ENCODE results near the gene HOXA9.
A peak's percentile ranks its signal among the peaks of the same experiment; 100 is the strongest.

The HOXA9 gene

GRCh38 chr7:27200761-27201579, 35.6 kb upstream of the HOXA9 start:
- no peak for DNase-seq

- no peak for DNase-seq
Measured at GRCh38 chr7:27199849-27200760, 34.8 kb upstream of the HOXA9 start, which contains the start of gene HOXA13. Gene HOXA13, minus strand, starts transcription at chr7:27200091. Its CDS starts 14 bp downstream, at chr7:27200077.

DNA sequence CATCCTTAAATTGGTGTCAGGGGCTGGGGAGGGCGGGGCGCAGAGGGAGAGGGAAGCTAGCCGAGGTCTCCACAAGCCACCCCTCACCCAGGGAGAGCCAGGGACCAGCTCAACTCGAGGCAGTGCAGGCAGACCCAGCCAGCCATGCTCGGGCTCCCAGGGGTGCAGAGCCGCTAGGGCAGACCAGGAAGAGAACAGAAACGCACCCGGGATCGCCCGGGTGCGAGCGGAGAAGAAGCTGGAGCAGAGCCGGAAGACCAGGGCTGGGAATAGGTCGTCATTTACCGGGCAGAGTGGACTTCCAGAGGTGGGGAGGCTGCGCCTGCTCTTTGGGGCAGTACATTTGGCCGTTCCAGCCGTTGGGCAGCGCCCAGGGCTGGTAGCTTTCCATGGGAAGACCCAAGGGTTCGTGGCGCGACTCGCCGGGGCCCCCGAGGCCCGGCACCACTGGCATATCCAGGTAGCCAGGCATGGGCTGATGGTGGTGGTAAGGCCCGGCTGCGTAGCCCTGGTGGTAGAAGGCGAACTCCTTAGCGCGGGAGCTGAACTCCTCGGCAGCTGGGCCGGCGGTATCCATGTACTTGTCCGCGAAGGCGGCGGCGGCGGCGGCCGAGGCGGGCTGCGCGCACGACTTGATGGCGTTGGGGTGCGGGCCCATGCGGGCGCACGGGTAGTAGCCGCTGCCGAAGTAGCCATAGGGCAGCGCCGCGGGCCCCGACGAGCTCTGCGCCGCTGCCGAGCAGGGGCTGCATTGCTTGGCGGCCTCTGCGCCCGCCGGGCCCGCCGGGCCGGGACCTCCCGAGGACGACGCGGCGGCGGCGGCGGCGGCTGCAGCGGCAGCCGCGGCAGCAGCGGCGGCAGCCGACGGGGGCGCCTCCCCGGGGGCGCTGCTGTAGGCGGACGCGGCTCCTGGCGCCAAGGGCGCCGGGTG, 33.8 kb upstream of the HOXA9 start:
- DNase-seq: no peak

- DNase-seq: no peak
Measured at GRCh38 chr7:27198138-27198841, 33.0 kb upstream of the HOXA9 start.

DNA sequence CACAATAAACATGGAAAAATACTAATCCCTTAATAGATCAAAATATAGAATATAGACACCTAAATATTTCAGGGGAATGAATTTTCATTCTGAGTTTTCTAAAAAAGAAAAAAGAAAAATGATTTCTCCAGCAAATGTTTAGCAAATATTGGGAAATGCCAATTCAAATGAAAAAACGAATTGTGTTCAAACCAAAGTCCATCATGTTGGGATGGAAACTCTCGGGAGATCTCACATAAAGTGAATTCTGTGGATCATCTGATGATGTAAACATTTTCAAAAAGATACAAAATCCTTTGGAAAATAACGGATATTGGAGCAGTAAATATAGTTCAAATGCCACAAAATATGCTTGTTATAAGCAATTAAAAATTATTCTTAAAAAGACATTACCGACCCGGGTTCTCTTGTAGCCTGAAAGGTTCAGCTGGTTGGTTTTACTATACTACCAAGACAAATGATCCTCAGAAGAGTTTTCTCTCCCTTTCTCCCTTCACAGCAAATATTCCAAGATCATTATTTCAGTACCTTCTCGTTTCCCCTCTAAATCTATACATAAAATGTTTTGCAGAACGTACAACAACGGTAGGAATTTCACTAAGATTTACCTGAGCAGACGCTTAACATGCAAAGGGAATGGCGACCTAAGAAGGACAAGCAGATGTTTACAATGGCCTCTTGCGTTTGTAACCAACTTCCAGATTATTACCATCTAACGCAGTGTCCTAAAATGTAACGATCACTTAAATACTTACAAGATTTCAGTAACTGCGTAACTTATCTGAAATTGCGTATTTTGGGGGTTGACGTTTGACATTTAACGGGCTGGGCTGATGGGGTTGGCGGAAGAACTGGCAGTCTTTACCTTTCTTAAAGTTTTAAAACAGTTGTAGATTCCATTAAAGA, 32.1 kb upstream of the HOXA9 start:
- no peak for DNase-seq

GRCh38 chr7:27196287-27196767, 31.0 kb upstream of the HOXA9 start:
- DNase-seq: peak; percentile 87 to 90

- no peak for DNase-seq
Measured at GRCh38 chr7:27194686-27195379, 29.5 kb upstream of the HOXA9 start.

GRCh38 chr7:27194002-27194352, 28.6 kb upstream of the HOXA9 start:
- DNase-seq: no peak

DNA sequence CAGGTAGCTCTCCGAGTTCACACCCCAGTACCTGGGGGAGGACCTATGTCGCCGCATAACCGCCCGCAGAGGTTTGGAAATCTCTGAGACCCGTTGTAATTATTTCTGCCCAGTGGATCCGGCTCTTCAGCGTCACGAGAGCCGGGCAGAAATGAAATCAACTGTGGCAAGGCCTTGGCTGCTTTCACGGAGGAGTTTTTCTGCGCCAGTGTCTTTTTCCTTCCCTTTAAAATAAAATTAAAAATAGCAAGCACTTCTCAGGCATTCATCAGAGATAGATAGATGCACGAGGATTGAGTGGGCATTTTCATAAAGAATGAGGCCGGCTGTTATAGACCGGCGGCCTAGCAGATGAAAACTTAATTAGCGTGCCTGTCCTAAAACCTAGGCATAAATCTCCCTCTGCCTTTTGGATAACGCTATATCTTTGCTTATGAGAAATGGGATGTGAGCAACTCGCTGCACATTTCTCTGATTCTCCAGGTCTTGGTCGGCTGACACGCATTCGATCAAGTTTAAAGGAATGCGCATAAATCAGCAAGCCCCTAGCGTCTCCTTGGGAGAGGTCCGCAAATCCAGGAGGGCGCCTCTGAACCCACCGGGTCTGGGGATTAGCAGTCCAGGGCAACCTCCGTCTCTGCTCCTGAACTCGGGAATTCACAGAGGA, 28.1 kb upstream of the HOXA9 start:
- DNase-seq: no peak

- no peak for DNase-seq
Measured at GRCh38 chr7:27192546-27193334, 27.4 kb upstream of the HOXA9 start.

- no peak for DNase-seq
Measured at GRCh38 chr7:27191833-27192545, 26.7 kb upstream of the HOXA9 start.

- DNase-seq: no peak
Measured at GRCh38 chr7:27191161-27191731, 25.9 kb upstream of the HOXA9 start.

DNA sequence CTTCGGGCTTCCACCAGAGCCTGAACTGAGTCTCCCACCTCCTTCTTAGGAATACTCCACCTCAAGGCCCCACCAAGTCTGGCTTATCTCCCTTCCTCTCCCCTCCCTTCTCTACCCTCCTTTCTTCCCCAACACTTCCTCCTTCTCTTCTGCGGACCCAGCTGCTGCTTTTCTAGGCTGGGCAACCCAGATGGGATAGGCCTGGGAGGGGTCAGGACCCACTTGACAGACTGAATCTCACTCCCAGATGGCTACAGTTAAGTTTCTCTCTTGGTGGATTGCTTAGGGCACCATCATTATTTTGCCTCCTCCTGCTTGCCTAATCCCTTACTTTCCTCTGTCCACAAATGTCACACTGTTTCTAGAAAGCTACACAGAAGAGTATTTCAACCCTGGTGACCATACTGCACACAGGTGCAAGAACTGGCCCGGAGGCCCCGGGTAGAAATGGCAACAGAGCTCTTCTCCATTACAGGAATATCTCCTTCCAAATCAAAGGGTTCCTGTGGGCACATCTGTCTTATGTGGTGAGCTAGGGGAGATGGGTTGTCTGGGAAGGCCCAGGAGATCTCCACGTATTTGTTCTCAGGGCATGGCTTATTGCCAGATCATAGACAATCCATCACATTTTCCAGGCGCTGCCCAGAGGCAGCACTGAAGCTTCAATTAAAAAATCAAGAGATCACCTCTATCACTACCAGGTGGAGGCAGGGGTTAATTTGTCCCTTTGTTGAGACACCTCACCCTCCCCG, 24.8 kb upstream of the HOXA9 start:
- DNase-seq: no peak

DNA sequence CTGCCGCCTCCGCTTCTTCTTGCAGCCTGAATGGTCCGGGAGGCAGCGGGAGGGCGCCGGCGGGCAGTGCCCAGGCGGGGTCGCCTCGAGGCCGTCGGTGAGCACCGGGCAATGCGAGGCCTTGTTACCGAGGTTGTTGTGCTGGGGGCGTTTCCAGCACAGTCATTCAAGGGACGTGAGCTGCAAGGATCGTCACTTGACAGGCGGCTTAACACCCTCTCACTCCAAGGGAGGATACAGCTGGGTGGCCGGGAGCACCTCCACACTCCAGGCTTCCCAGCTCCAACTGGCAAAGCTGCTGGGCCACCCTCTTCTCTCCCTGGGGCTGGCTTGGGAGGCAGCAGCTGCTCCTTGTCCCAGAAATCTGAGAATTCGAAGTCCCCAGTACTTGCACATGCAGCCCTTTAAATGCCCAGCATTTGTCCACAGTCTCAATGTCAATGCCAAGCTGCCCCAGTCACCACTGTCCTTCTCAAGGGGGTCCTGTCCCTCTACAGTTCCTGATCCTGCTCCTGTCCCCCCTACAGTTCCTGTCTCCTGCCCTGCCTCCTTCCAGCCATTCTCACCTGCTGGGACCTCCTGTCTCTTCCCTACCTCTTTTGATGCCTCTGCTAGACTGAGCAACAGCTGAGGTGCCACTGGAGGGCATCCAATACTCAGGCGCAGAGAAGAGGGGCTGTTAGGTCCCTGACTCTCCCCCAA, 24.1 kb upstream of the HOXA9 start:
- no peak for DNase-seq

DNA sequence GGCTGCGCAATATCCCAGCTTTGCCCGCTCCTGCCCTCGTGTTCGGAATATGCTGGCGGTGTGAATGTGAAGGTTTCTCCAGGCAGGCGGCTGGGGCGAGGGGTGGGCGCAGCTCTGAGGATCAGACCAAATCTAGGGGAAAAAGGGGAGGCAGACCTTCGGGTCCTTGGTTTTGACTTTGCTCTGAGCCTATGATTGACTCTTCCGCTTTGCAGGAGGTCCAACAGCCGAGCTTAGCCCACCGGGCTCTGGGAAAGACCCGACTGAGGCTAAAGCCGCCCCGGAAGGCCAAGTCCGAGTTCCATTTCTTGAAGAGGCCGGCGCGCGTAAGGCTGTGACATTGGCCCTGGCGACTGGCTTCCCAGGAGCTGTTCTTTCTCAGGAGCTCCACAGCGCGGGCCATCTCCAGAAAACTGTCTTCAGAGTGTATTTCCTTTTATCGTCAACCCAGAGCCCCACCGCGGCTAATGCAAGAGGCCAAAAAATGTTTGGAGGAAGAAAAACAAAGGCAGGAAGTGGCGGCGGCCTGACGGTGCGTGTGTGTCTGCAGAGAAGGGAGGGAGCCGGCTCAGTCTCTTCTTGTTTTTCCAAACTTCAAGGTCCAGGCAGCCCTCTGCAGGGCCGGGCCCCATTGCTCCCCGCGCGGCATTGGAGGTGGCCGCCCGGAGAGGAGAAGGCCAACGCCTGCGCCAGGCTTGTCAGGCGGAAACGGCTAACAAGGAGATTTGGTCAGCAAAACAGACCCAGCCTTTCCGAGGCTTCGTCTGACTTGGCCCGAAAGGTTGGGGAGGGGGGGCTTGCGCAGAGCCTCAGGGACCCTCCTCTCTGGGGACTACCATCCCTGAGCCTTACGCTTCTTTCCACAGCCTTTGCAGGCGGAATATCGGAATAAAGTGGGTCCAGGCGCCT, 23.3 kb upstream of the HOXA9 start:
- DNase-seq: no peak
